Breast epithelium (tissue), 4 donors: ENCODE results near the gene RTKN2. TPM values are rescaled to one million over a fixed set of nuclear protein-coding genes. Genes with fewer than 3 reads are reported as not detected.

Experiments
- DNase-seq, 2 donors: peaks; one replicate each; pipeline ENCODE4 v3.0.0-alpha.2; 2019; ENCODE audit warnings: low spot score in 2 of 2
- H3K27ac ChIP-seq, 2 donors: fragments of 200-600 bp; sonication (generic) in 1 of 2; one replicate each; pipeline ENCODE4 v1.5.1; 2016 to 2019; ENCODE audit warnings: mild to moderate bottlenecking in 1 of 2
- H3K27me3 ChIP-seq, 2 donors: fragments of 200-600 bp; sonication (generic) in 1 of 2; one replicate each; pipeline versions ENCODE4 v1.5.1 to v1.6.0; 2017 to 2019; ENCODE audit warnings: control low read depth in 1 of 2, mild to moderate bottlenecking in 1 of 2
- H3K36me3 ChIP-seq: fragments of 200-600 bp; one replicate; pipeline ENCODE4 v1.5.1; 2019
- H3K4me1 ChIP-seq, 2 donors: fragments of 200-600 bp; sonication (generic); one replicate each; pipeline ENCODE4 v1.5.1; 2016 to 2019; ENCODE audit warnings: control low read depth in 1 of 2
- H3K4me3 ChIP-seq, 3 donors: fragments of 200-600 bp; sonication (generic); 1 replicate in 2 of 3; 2 replicates in 1 of 3; pipeline ENCODE4 v1.5.1; 2016 to 2019; ENCODE audit warnings: mild to moderate bottlenecking in 3 of 3, moderate library complexity in 2 of 3
- H3K9me3 ChIP-seq, 2 donors: fragments of 200-600 bp; sonication (generic) in 1 of 2; one replicate each; pipeline ENCODE4 v1.5.1; 2016 to 2019; ENCODE audit warnings: control low read depth in 1 of 2
- CTCF ChIP-seq, 3 donors: fragments of 450-650 bp; IDR thresholded peaks; one replicate each; pipeline ENCODE4 v1.5.1; 2016 to 2017; ENCODE audit warnings: antibody characterized with exemption in 3 of 3, mild to moderate bottlenecking in 3 of 3, moderate library complexity in 3 of 3
- POLR2A ChIP-seq: fragments of 450-650 bp; IDR thresholded peaks from one replicate; pipeline ENCODE4 v1.6.1; 2016; ENCODE audit warnings: antibody characterized with exemption, mild to moderate bottlenecking, moderate library complexity
- POLR2AphosphoS5 ChIP-seq, 3 donors: sonication (generic); formaldehyde crosslinking; IDR thresholded peaks; one replicate each; pipeline ENCODE4 v1.6.1; 2017; ENCODE audit warnings: antibody characterized with exemption in 3 of 3
- intact Hi-C: fragments of 100-400 bp; cut with DNase I; formaldehyde crosslinking; loops from one replicate; pipeline ENCODE4 v1.15.1; 2023; ENCODE audit warnings: low total_unique reads
- total RNA-seq, 3 donors: library from RNA; depleted of rRNA; stranded (reverse); fragments of >200 nt; gene quantifications; one replicate each; pipeline ENCODE4 v1.1.0, GENCODE V29; 2016

RTKN2 gene
- total RNA-seq, 3 donors from 2014 or later, result 0.16 to 1.3 (median 0.98) TPM

DNA sequence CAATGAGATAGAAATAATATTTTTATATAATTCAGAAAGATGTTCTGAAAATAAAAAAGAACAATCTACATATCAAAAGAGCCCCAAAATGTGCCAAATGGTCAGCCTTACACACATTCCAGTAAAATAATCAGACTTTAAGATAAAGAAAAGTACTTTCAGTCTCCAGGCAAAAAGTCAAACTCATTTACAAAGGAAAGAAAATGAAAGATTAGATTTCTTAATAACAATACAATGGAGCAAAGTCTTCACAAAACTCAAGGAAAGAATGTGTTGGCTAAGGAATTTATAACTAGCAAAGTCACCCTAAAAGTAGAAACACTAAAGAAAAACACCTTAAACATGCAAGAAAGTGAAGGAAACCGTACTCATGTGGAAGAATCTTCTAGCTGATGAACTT is 16.6 kb downstream of the RTKN2 start:
- no peak for TF ChIP-seq CTCF (IDR thresholded peaks at IDR 0.05)
- TF ChIP-seq POLR2AphosphoS5 (IDR thresholded peaks at IDR 0.05), result no peak
- TF ChIP-seq POLR2A, result no peak
- intact Hi-C loops, result no loop called here
- Histone ChIP-seq H3K4me3 (no peak overlapping the region), H3K4me1 (no peaks in the 10 kb centered on the region), H3K27me3 (no peaks in the 10 kb centered on the region), H3K9me3 (no peaks in the 10 kb centered on the region), H3K36me3 (no peaks in the 10 kb centered on the region), H3K27ac (no peak overlapping the region)
- no peak for DNase-seq

- TF ChIP-seq CTCF (IDR thresholded peaks at IDR 0.05) (no peak), POLR2A (no peak)
- Histone ChIP-seq H3K27ac (no peak overlapping the region), H3K4me3 (no peak overlapping the region), H3K4me1 (no peaks in the 10 kb centered on the region), H3K9me3 (no peaks in the 10 kb centered on the region), H3K27me3 (no peaks in the 10 kb centered on the region), H3K36me3 (no peaks in the 10 kb centered on the region)
- intact Hi-C loops, result no loop called here
- DNase-seq, result no peak
Measured at GRCh38 chr10:62250594-62251198, 17.9 kb downstream of the RTKN2 start.

DNA sequence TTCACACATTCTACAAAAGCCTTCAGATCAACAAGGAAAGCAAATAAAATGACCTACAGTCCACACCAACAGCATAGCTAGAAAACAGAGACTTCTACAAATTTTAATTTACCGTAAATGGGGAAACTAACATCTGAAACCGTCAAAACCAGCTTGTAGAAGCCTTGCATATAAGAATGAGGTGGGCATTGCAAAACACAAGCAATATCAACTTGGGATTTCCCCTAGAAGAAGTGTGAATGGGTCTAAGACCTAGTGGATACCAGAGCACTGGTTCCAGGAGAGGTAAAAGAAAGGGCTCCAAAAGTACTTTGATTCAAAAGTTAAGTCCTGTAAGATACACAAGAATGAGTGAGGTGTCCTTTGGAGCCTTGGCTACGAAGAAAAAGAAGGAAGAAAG is 18.7 kb downstream of the RTKN2 start:
- Histone ChIP-seq H3K4me1 (no peaks in the 10 kb centered on the region), H3K36me3 (no peaks in the 10 kb centered on the region), H3K4me3 (no peak overlapping the region), H3K27ac (no peak overlapping the region), H3K9me3 (no peaks in the 10 kb centered on the region), H3K27me3 (no peaks in the 10 kb centered on the region)
- DNase-seq, result no peak
- no peak for TF ChIP-seq POLR2AphosphoS5 (IDR thresholded peaks at IDR 0.05)
- TF ChIP-seq CTCF (IDR thresholded peaks at IDR 0.05), result no peak
- TF ChIP-seq POLR2A, result no peak
- intact Hi-C loops, result loop anchor here (10.0 kb wide), 1 partner anchor 65 kb away; no protein-coding TSS in a partner anchor

DNA sequence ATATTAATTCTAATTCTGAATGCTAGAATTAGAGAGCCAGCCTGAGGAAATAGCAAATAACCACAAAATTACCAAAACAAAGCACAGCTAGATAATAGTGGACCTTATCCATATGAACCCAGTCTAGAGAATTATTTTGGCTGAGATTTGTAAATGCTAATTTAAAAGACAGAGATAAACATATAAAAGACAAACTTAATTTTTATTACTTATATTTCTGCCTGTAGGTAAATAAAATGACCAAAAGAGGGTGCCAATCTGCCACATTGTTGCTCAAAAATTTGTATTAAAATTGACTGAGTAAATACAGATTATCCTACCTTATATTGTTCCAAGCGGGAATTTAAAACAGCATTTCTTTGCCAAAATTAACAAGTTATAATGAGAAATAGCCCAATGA is 20.2 kb downstream of the RTKN2 start:
- TF ChIP-seq POLR2AphosphoS5 (IDR thresholded peaks at IDR 0.05) (no peak), POLR2A (no peak), CTCF (IDR thresholded peaks at IDR 0.05) (no peak)
- DNase-seq, result no peak
- H3K4me1 ChIP-seq, result no peaks in the 10 kb centered on the region
- H3K9me3 ChIP-seq, result no peaks in the 10 kb centered on the region
- intact Hi-C loops, result loop anchor here (10.0 kb wide), 1 partner anchor 64 kb away; no protein-coding TSS in a partner anchor
- no peak overlapping the region for H3K4me3 ChIP-seq
- H3K36me3 ChIP-seq, result no peaks in the 10 kb centered on the region
- no peaks in the 10 kb centered on the region for H3K27me3 ChIP-seq
- no peak overlapping the region for H3K27ac ChIP-seq

GRCh38 chr10:62244785-62245467 is 23.7 kb downstream of the RTKN2 start:
- Histone ChIP-seq H3K4me3 (no peak overlapping the region), H3K27me3 (no peaks in the 10 kb centered on the region), H3K9me3 (no peaks in the 10 kb centered on the region), H3K4me1 (no peaks in the 10 kb centered on the region), H3K27ac (no peak overlapping the region), H3K36me3 (no peaks in the 10 kb centered on the region)
- no peak for DNase-seq
- intact Hi-C loops, result loop anchor here (10.0 kb wide), 1 partner anchor 60 kb away; no protein-coding TSS in a partner anchor
- TF ChIP-seq POLR2AphosphoS5 (IDR thresholded peaks at IDR 0.05) (no peak), CTCF (IDR thresholded peaks at IDR 0.05) (peak; percentile 73 to 85 (median 77)), POLR2A (no peak)
